NCI-H146 treated with DMSO at 0.1 percent for 48 hours (cell line): ENCODE measurements around the gene SFXN3.
A peak's percentile ranks its signal among the peaks of the same experiment; 100 is the strongest.
"Not testable (repeated sequence)": the region's sequence is repeated elsewhere in the genome, so short reads cannot be mapped to it uniquely, and the experiment has no call there.

ENCODE experiments used
- DNase-seq: peaks from one replicate; lab custom pipeline; 2025; ENCODE audit not compliant: unreplicated experiment; lab: John Stamatoyannopoulos, UW

SFXN3 gene

GRCh38 chr10:101015582-101015973 lies 15.5 kb upstream of the SFXN3 start:
- DNase-seq: no peak

- DNase-seq: no peak
Observed at GRCh38 chr10:101016814-101017213, 14.2 kb upstream of the SFXN3 start.

DNA sequence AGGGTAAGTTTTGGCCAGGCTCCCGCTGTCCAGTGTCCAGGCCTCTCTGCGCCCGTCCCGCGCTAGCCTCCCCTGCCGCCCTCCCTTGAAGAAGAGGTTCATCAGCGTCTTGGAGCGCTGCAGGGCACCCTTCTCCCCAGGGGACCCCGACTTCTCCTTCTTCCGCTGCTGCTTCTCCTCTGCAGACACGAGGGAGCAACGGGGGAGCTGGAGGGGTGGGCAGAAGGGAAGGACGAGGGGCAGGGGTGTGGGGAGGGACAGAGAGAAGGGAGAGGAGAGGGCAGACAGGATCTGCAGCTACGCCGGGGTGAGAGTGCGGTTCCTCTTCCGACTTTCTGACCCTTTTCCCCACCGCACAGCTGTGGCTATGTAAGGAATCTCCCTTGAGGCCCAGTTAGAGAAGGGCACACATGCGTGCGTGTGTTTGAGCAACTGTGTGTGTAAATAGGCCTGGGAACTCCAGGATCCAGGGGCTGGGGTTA lies 12.9 kb upstream of the SFXN3 start:
- no peak for DNase-seq

GRCh38 chr10:101018600-101019439 lies 12.2 kb upstream of the SFXN3 start:
- DNase-seq: peak; percentile 66

- no peak for DNase-seq
Observed at GRCh38 chr10:101019440-101019703, 11.7 kb upstream of the SFXN3 start.

GRCh38 chr10:101020427-101021075 lies 10.5 kb upstream of the SFXN3 start:
- DNase-seq: no peak

GRCh38 chr10:101021239-101021638 lies 9.8 kb upstream of the SFXN3 start:
- no peak for DNase-seq

DNA sequence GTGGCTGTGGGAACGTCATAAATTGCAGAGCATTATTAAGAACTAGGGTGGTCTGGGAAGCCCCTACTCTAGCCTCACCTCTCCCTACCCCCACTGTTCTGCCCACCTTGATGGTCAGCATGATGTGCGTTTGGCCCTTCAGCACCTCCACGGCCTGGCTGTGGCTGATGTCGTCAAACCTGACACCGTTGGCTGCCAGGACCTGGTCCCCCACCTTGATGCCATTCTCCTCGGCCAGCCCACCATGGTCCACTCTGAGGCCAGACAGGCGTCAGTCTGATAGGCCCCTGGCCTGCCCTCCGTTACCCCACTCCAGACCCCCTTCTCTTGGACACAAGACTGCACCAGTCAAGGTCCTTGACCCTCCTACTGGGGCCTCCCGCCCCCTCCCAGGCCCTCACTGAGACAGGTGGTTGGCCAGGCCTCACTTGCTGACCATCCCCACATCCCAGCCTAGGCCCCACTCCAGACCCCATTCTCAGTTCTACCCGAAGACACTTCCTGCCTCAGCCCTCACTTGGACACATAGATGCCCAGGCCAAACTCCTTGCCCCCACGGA lies 9.3 kb upstream of the SFXN3 start:
- no peak for DNase-seq

DNA sequence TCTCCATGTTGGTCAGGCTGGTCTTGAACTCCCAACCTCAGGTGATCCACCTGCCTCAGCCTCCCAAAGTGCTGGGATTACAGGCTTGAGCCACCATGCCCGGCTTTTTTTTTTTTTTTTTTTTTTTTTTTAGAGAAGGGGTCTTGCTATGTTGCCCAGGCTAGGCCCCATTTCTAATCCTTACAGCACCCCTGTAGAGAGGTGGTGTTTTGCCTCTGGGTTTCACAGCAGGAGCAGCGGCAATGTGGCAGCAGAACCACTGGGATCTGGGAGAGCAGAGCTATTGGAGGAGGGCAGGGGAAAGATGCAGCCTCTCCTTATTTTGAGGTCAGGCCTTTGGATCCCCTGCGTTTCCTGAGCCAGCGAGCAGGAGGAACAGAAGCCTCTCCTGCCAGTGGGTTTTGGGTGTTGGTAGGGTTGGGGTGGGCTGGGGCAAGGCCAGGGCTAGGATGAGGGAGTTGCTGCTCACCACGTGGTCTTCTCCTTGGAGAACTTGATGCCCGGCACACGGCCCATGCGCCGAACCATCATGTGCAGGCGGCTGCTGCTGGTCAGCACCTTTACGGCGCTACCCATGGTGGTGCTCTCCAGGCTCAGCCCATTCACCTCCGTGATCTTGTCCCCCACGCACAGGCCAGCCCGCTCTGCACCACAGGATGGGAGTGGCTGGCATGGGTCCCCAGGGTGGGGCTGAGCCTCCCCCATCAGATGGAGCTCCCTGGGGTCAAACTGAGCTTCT lies 7.9 kb upstream of the SFXN3 start:
- DNase-seq: no peak

DNA sequence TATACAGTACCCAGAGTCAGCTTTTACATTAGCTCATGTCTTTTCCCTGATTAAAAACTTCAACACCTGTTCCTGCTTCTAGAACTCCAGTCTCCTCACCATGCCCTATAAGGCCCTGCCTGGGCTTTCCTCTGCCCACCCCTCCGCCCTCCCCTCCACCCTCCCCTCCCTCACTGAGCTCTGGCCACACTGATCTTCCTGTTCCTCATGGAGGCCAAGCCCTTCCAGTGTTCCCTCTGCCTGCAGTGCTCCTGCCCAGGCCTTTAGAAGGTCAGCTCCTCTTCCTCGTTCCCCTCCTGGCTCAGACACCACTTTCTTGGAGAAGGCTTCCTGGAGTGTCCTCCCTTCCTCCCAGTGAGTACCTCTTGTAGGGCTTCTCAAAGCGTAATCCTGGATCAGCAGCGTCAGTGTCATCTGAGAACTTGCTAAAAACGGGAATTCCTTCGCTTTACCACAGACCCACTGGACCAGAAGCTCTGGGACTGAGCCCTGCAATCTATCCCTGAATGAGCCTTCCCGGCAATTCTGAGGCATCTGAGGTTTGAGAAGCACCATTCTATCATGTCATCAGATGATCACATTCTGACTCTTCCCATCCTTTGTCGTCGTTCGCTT lies 3.8 kb upstream of the SFXN3 start:
- DNase-seq: no peak

GRCh38 chr10:101028446-101029337 lies 2.3 kb upstream of the SFXN3 start:
- DNase-seq: no peak

GRCh38 chr10:101029520-101030295 lies 1.3 kb upstream of the SFXN3 start:
- DNase-seq: no peak

DNA sequence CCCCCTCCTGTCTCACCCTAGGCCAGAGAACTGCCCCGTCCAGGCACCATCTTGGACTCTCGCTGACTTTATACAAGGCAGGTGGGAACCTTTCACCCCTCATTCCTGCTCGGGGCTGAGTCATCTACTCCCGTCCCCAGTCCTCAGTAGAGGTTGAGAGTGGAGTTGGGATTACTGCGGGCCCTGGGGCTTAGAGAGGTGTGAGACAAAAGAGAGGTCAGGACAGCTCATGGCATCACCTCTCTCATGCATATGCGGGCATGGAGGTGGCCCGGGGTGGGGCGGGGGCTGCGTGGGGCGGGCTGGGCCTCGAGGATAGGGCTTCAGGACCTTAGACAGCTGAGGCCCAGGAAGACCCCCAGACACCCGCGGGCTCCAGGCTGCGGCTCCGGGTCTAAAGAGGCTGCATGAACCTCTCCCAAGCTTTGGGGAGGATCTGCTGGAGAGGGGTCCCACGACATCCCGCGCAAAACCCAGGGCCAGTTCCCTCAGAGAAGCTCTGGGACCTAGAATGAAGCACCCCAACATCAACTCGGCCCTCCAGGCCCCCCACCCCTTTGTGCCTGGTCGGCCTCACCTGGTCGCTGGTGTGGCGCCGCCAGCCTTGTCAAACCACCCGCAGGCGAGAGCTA lies 422 bp upstream of the SFXN3 start:
- no peak for DNase-seq

GRCh38 chr10:101031796-101032636 lies 982 bp downstream of the SFXN3 start:
- DNase-seq: peak; percentile 13

GRCh38 chr10:101032637-101033224 lies 1.7 kb downstream of the SFXN3 start:
- DNase-seq: no peak

DNA sequence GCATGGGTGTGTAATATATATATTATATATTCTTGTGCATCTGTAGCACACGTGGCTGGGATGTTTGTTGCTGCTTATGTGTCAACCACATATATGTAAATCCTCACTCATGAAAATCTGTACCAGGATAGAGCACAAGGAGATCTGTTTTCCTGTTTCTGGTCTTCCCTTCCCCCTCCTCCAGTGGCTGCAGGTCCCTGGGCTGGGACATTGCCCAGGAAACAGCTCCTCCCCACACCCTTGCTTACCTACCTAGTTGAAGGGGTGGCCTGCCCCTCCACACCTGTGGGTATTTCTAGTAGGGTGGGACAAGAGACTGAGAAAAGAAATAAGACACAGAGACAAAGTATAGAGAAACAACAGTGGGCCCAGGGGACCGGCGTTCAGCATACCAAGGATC lies 2.2 kb downstream of the SFXN3 start:
- no peak for DNase-seq

DNA sequence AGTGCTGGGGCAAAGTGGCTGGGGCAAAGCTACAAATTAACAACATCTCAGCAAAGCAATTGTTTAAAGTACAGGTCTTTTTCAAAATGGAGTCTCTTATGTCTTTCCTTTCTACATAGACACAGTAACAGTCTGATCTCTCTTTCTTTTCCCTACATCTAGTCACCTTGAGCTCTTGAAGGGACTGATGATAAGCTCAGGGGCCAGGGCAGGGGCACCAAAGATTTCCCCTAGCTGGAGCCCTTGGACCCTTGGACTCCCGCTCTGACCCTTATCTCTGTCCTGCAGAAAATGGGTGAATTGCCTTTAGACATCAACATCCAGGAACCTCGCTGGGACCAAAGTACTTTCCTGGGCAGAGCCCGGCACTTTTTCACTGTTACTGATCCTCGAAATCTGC lies 3.4 kb downstream of the SFXN3 start:
- not testable (repeated sequence) for DNase-seq

GRCh38 chr10:101035314-101035713 lies 4.3 kb downstream of the SFXN3 start:
- no peak for DNase-seq
